ENCODE data around the gene AJM1.
A peak's percentile ranks its signal among the peaks of the same experiment; 100 is the strongest.
"Not testable (repeated sequence)": the region's sequence is repeated elsewhere in the genome, so short reads cannot be mapped to it uniquely, and the experiment has no call there.

The AJM1 gene

DNA sequence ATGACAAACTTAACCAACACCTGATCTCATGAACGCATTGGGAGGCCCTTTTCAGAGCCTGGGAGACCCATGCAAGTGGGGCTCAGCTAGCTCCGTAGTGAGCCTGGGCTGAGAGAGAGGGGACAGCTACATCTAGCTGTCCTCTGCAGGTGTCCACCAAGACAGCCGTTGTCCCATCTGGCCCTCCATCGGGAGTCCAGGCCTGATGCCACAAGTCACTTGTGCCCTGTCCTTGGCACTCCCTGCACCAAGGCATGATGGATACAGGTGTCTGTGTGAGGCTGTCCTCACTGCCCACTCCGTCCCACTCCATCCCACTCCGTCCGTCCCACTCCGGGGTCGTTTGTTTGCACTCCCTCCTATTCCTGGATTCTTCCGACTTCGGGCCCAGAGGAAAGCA is 26.4 kb downstream of the AJM1 start:
- no peak overlapping the region for H3K27ac ChIP-seq (ENCODE audit: low read depth, low read length, severe bottlenecking)
- peaks cover 43% of the 10 kb centered on the region for H3K9me3 ChIP-seq (ENCODE audit: control insufficient read depth, low read length)
- 95 to 97% methylated on average over 8 to 11 of the region's 11 CpGs for WGBS, 2 experiments (ENCODE audit: insufficient coverage in 2 of 2)
- peaks cover 19% of the 10 kb centered on the region for H3K36me3 ChIP-seq (ENCODE audit: control insufficient read depth, insufficient read depth, low read length)
- H3K4me3 ChIP-seq (ENCODE audit: extremely low read depth, insufficient read depth, low read length, poor library complexity, severe bottlenecking), result no peak overlapping the region
- peaks cover 6% of the 10 kb centered on the region for H3K4me1 ChIP-seq (ENCODE audit: control insufficient read depth, insufficient read depth, low read length, poor library complexity, severe bottlenecking)

DNA sequence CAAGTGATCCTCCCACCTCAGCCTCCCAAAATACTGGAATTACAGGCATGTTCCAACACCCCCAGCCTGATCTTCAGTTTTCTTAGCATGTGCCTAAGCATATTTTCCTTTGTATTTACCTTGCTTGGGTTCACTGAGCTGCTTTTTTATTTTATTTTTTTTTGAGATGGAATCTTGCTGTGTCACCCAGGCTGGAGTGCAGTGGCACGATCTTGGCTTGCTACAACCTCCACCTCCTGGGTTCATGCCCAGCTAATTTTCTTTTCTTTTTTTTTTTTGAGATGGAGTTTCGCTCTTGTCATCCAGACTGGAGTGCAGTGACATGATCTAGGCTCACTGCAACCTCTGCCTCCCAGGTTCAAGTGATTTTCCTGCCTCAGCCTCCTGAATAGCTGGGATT is 27.3 kb downstream of the AJM1 start:
- H3K27ac ChIP-seq (ENCODE audit: low read depth, low read length, severe bottlenecking); H3K4me3 ChIP-seq (ENCODE audit: extremely low read depth, insufficient read depth, low read length, poor library complexity, severe bottlenecking); H3K4me1 ChIP-seq (ENCODE audit: control insufficient read depth, insufficient read depth, low read length, poor library complexity, severe bottlenecking); H3K36me3 ChIP-seq (ENCODE audit: control insufficient read depth, insufficient read depth, low read length): not testable (repeated sequence)
- peaks cover 43% of the 10 kb centered on the region for H3K9me3 ChIP-seq (ENCODE audit: control insufficient read depth, low read length)
- 100% methylated on average over 1 of the region's 2 CpGs; no CpG with 5 or more reads in 1 of the 2 experiments for WGBS, 2 experiments (ENCODE audit: insufficient coverage in 2 of 2)

DNA sequence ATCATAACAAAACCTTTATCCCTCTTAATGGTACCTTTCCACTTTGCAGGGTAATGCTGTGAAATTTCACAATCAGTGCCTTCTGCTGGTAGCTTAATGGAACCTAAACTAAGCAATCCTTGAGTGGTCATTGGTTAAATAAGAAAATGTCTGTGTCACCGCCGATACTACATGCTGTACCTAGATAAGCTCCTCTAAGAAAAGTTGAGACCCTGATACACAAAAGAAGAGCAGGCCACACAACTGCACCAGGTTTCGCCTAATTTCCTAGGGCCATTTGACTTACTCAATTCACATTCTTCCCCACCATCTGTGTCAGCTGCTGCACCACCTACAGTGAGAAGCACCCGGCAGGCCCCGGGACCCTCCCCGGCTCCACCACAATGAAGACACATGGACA is 32.9 kb downstream of the AJM1 start:
- H3K27ac ChIP-seq (ENCODE audit: low read depth, low read length, severe bottlenecking), result no peak overlapping the region
- WGBS, 2 experiments (ENCODE audit: insufficient coverage in 2 of 2), result 90 to 98% methylated on average over 5 to 6 of the region's 6 CpGs
- H3K36me3 ChIP-seq (ENCODE audit: control insufficient read depth, insufficient read depth, low read length), result no peaks in the 10 kb centered on the region
- H3K4me1 ChIP-seq (ENCODE audit: control insufficient read depth, insufficient read depth, low read length, poor library complexity, severe bottlenecking), result no peaks in the 10 kb centered on the region
- no peak overlapping the region for H3K4me3 ChIP-seq (ENCODE audit: extremely low read depth, insufficient read depth, low read length, poor library complexity, severe bottlenecking)
- H3K9me3 ChIP-seq (ENCODE audit: control insufficient read depth, low read length), result peaks cover 30% of the 10 kb centered on the region

DNA sequence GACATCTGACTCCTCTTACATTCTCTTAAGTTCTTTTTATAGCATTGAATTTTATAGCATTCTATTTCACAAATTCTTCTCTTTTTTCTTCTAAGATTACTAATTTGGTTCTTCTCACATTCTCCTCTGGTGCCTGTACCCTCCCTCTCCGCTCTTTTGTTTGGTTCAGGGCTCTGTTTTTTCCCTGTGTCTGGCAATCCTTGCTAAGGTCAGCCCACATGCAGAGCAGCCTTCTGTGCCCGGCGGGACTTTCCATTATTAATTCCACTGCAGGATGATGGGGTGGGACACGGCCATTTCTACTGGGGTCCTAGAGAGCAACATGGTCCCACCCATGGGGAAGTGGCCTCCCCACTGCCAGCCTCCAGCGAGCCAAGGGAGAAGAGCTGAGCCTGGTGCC is 34.2 kb downstream of the AJM1 start:
- H3K9me3 ChIP-seq (ENCODE audit: control insufficient read depth, low read length), result peaks cover 18% of the 10 kb centered on the region
- H3K27ac ChIP-seq (ENCODE audit: low read depth, low read length, severe bottlenecking), result no peak overlapping the region
- no peaks in the 10 kb centered on the region for H3K36me3 ChIP-seq (ENCODE audit: control insufficient read depth, insufficient read depth, low read length)
- WGBS, 2 experiments (ENCODE audit: insufficient coverage in 2 of 2), result 82 to 97% methylated on average over 2 to 5 of the region's 5 CpGs
- H3K4me3 ChIP-seq (ENCODE audit: extremely low read depth, insufficient read depth, low read length, poor library complexity, severe bottlenecking), result no peak overlapping the region
- peaks cover 1% of the 10 kb centered on the region for H3K4me1 ChIP-seq (ENCODE audit: control insufficient read depth, insufficient read depth, low read length, poor library complexity, severe bottlenecking)

DNA sequence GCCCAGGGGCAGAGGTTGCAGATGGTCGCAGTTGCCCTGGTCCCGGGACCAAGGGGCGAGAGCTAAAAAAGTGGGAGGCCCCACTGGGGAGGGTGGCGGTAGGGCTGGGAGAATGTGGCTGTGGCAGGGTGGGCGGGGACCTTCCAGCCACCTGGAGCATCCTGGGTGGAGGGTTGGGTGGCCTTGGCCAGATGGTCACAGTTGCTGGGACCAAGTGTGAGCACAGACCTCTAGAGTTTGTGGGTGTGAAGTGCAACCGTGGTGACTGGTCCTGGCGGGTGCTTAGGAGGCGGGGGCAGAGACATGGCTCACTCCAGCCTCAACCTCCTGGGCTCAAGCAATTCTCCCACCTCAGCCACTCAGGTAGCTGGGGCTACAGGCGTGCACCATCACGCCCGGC is 38.4 kb downstream of the AJM1 start:
- 87 to 94% methylated on average over 10 to 11 of the region's 11 CpGs for WGBS, 2 experiments (ENCODE audit: insufficient coverage in 2 of 2)
- no peaks in the 10 kb centered on the region for H3K36me3 ChIP-seq (ENCODE audit: control insufficient read depth, insufficient read depth, low read length)
- H3K4me1 ChIP-seq (ENCODE audit: control insufficient read depth, insufficient read depth, low read length, poor library complexity, severe bottlenecking), result peaks cover 18% of the 10 kb centered on the region
- no peaks in the 10 kb centered on the region for H3K9me3 ChIP-seq (ENCODE audit: control insufficient read depth, low read length)
- H3K4me3 ChIP-seq (ENCODE audit: extremely low read depth, insufficient read depth, low read length, poor library complexity, severe bottlenecking), result no peak overlapping the region
- H3K27ac ChIP-seq (ENCODE audit: low read depth, low read length, severe bottlenecking), result no peak overlapping the region

DNA sequence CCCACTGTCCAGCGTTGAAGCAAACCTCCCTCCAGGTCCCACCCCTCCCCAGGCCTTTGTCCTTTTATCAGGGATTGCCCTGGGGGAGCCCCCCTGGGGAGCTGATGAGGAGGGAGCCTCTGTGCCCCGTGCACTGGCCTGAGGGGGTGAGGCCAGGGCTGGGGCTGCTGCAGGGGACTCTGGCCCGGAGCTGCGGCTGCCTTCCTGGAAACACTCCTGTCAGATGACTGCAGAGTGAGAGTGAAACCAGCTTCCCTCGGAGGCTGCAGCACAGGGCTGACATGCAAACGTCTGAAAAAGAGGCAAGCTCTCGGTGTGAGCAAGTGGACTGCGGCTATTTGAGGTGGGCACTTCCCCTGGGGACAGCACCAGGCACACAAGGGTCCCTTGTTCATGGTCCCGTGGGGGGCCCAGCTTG is 39.4 kb downstream of the AJM1 start:
- Histone ChIP-seq H3K4me3 (ENCODE audit: extremely low read depth, insufficient read depth, low read length, poor library complexity, severe bottlenecking) (no peak overlapping the region), H3K4me1 (ENCODE audit: control insufficient read depth, insufficient read depth, low read length, poor library complexity, severe bottlenecking) (peaks cover 18% of the 10 kb centered on the region), H3K36me3 (ENCODE audit: control insufficient read depth, insufficient read depth, low read length) (no peaks in the 10 kb centered on the region), H3K9me3 (ENCODE audit: control insufficient read depth, low read length) (no peaks in the 10 kb centered on the region), H3K27ac (ENCODE audit: low read depth, low read length, severe bottlenecking) (peak overlapping the region; percentile 53)
- 38% methylated on average over 6 to 8 of the region's 9 CpGs for WGBS, 2 experiments (ENCODE audit: insufficient coverage in 2 of 2)

DNA sequence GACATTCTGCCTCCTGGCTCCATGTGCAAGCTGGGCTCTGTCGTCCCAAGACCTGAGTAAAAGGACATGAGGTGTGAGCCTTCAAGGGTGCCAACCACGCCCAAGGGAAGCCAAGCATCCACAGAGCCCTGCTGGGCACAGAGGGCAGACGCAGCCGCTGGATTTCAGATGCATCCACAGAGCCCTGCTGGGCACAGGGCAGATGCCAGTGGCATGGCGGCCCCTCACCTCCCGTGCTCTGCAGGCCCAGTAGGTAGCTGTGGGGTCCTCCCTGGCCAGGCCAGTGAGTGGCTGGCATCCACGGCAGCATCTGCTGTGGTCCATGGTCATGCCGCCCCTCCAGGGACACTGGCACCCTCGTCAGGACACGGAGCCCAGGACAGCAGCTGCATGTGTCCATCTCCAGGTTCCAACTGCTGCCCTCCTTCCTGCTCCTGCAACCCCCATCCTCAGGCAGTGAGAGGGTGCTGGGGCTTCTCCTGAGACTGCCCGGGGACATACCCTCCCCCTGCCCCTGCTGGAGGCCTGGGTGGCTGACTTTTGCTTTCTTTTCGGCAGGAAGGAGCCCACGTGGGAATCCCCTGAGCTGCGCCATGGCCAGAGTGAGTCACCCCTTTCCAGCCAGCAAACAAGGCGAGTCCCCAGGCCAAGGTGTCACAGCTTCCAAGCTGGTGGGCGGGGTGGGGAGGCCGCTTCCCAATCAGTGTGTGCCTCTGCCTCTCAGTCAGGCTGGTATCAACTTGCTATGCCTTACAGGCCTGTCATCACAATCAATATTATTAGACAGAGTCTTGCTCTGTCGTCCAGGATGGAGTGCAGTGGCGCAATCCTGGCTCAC is 40.0 kb downstream of the AJM1 start:
- Histone ChIP-seq H3K4me1 (ENCODE audit: control insufficient read depth, insufficient read depth, low read length, poor library complexity, severe bottlenecking) (peaks cover 18% of the 10 kb centered on the region), H3K4me3 (ENCODE audit: extremely low read depth, insufficient read depth, low read length, poor library complexity, severe bottlenecking) (no peak overlapping the region), H3K9me3 (ENCODE audit: control insufficient read depth, low read length) (no peaks in the 10 kb centered on the region), H3K27ac (ENCODE audit: low read depth, low read length, severe bottlenecking) (peak overlapping the region; percentile 53), H3K36me3 (ENCODE audit: control insufficient read depth, insufficient read depth, low read length) (no peaks in the 10 kb centered on the region)
- 72 to 80% methylated on average over 14 to 18 of the region's 19 CpGs for WGBS, 2 experiments (ENCODE audit: insufficient coverage in 2 of 2)

DNA sequence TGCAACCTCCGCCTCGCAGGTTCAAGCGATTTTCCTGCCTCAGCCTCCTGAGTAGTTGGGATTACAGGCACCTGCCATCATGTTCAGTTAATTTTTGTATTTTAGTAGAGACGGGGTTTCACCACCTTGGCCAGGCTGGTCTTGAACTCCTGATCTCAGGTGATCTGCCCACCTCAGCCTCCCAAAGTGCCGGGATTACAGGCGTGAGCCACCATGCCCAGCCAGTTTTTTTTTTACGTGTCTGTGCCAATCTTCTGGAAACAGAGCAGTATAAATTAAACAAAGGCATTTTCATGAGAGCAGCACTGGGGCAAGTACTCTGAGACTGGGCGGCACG is 40.6 kb downstream of the AJM1 start:
- WGBS, 2 experiments (ENCODE audit: insufficient coverage in 2 of 2), result 95 to 99% methylated on average over 9 of the region's 9 CpGs
- H3K4me3 ChIP-seq (ENCODE audit: extremely low read depth, insufficient read depth, low read length, poor library complexity, severe bottlenecking); H3K27ac ChIP-seq (ENCODE audit: low read depth, low read length, severe bottlenecking); H3K9me3 ChIP-seq (ENCODE audit: control insufficient read depth, low read length); H3K36me3 ChIP-seq (ENCODE audit: control insufficient read depth, insufficient read depth, low read length): not testable (repeated sequence)
- peaks cover 18% of the 10 kb centered on the region for H3K4me1 ChIP-seq (ENCODE audit: control insufficient read depth, insufficient read depth, low read length, poor library complexity, severe bottlenecking)

DNA sequence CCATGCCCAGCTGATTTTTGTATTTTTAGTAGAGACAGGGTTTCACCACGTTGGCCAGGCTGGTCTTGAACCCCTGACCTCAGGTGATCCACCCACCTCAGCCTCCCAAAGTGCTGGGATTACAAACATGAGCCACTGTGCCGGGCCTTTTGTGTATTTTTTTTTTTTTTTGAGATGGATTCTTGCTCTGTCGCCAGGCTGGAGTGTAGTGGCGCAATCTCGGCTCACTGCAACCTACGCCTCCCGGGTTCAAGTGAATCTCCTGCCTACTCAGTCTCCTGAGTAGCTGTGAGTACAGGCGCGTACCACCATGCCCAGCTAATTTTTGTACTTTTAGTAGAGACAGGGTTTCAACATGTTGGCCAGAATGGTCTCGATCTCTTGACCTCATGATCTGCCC is 41.4 kb downstream of the AJM1 start:
- peaks cover 18% of the 10 kb centered on the region for H3K4me1 ChIP-seq (ENCODE audit: control insufficient read depth, insufficient read depth, low read length, poor library complexity, severe bottlenecking)
- 97 to 100% methylated on average over 8 to 9 of the region's 10 CpGs for WGBS, 2 experiments (ENCODE audit: insufficient coverage in 2 of 2)
- H3K36me3 ChIP-seq (ENCODE audit: control insufficient read depth, insufficient read depth, low read length); H3K4me3 ChIP-seq (ENCODE audit: extremely low read depth, insufficient read depth, low read length, poor library complexity, severe bottlenecking); H3K27ac ChIP-seq (ENCODE audit: low read depth, low read length, severe bottlenecking); H3K9me3 ChIP-seq (ENCODE audit: control insufficient read depth, low read length): not testable (repeated sequence)

DNA sequence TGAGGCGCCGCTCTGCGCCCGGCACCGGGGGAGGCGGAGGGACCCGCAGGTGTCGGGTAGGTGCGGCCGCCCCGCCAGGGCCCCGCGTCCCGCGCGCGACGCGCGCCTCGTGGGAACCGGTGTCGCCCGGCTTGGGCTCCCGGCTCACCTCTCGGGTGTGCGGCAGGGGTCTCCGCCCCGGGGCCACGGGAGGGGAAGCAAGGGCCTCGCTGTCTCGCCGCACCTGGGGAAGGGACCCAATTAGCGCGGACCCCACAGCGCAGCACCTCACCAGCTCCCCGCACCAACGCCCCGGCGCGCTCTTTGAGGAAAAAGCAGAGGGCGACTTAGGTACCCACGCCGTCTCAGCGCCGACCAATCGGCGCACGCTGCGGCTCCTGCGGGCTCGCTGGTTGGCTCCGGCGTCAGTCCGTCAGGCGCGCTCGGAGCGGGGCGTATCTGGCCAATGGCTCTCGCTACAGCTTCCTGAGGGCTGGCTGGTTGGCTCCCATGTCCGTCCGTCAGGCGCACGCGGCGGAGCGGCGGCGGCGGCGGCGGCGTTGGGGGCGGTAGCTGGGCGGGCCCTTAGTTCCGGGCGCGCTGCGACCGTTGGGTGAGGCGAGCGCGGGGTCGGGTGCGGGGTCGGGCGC is 43.8 kb downstream of the AJM1 start, which contains the start of gene TRAF2:
TRAF2 (plus strand) TSS at position 567 of the 629 bp plus-strand sequence. CDS start 12,225 bp downstream, outside the sequence.
- H3K27ac ChIP-seq (ENCODE audit: low read depth, low read length, severe bottlenecking), result peak within 1 kb of the TSS; percentile 77
- peaks cover 18% of the 10 kb centered on the region for H3K4me1 ChIP-seq (ENCODE audit: control insufficient read depth, insufficient read depth, low read length, poor library complexity, severe bottlenecking)
- WGBS, 2 experiments (ENCODE audit: insufficient coverage in 2 of 2), result 0 to 1% methylated on average over 36 to 55 of the region's 88 CpGs
- H3K4me3 ChIP-seq (ENCODE audit: extremely low read depth, insufficient read depth, low read length, poor library complexity, severe bottlenecking), result peak within 1 kb of the TSS; percentile 79
- H3K9me3 ChIP-seq (ENCODE audit: control insufficient read depth, low read length), result no peaks in the 10 kb centered on the region
- peaks cover 10% of the 10 kb centered on the region for H3K36me3 ChIP-seq (ENCODE audit: control insufficient read depth, insufficient read depth, low read length)

Measured in mesodermal cell (in vitro differentiated cells).